ENCODE results near the gene PHETA1.

Gene PHETA1

GRCh38 chr12:111334393-111334915, 34.4 kb downstream of the PHETA1 start:
- H3K4me3 ChIP-seq (ENCODE audit: low read length, poor library complexity, severe bottlenecking): no peak overlapping the region
- no peaks in the 10 kb centered on the region for H3K27me3 ChIP-seq (ENCODE audit: insufficient read depth, low read length, poor library complexity, severe bottlenecking)
- no peaks in the 10 kb centered on the region for H3K36me3 ChIP-seq (ENCODE audit: insufficient read depth, low read length)
- no peak overlapping the region for H3K9ac ChIP-seq (ENCODE audit: low read depth, low read length, poor library complexity, severe bottlenecking)
- no peaks in the 10 kb centered on the region for H4K20me1 ChIP-seq (ENCODE audit: insufficient read depth, low read length, poor library complexity, severe bottlenecking)
- TF ChIP-seq CTCF (conservative IDR thresholded peaks at IDR 0.05; ENCODE audit: low read length) (no peak), EZH2phosphoT487 (IDR thresholded peaks at IDR 0.05; ENCODE audit: borderline replicate concordance) (no peak)
- no peaks in the 10 kb centered on the region for H3K4me1 ChIP-seq (ENCODE audit: insufficient read depth, low read length, poor library complexity, severe bottlenecking)
- no peaks in the 10 kb centered on the region for H3K79me2 ChIP-seq (ENCODE audit: insufficient read depth, low read length)
- no peak overlapping the region for H3K4me2 ChIP-seq (ENCODE audit: low read depth, low read length, poor library complexity, severe bottlenecking)
- no peaks in the 10 kb centered on the region for H3K9me2 ChIP-seq (replicated peaks; ENCODE audit: low read depth, low read length)
- no peak overlapping the region for H2AFZ ChIP-seq (ENCODE audit: low read length)
- no peaks in the 10 kb centered on the region for H3F3A ChIP-seq (ENCODE audit: low read depth)
- no peaks in the 10 kb centered on the region for H3K9me3 ChIP-seq (ENCODE audit: insufficient read depth, low read depth, low read length)

GRCh38 chr12:111330800-111331752, 37.8 kb downstream of the PHETA1 start:
- H3K36me3 ChIP-seq (ENCODE audit: insufficient read depth, low read length): no peaks in the 10 kb centered on the region
- H3K4me2 ChIP-seq (ENCODE audit: low read depth, low read length, poor library complexity, severe bottlenecking): no peak overlapping the region
- TF ChIP-seq EZH2phosphoT487 (IDR thresholded peaks at IDR 0.05; ENCODE audit: borderline replicate concordance) (no peak), CTCF (conservative IDR thresholded peaks at IDR 0.05; ENCODE audit: low read length) (peak; percentile 68)

GRCh38 chr12:111328138-111328537, 40.8 kb downstream of the PHETA1 start:
- Histone ChIP-seq H3K79me2 (ENCODE audit: insufficient read depth, low read length) (no peaks in the 10 kb centered on the region), H4K20me1 (ENCODE audit: insufficient read depth, low read length, poor library complexity, severe bottlenecking) (no peaks in the 10 kb centered on the region), H3K9me3 (ENCODE audit: insufficient read depth, low read depth, low read length) (no peaks in the 10 kb centered on the region), H3K36me3 (ENCODE audit: insufficient read depth, low read length) (no peaks in the 10 kb centered on the region), H3K9me2 (replicated peaks; ENCODE audit: low read depth, low read length) (no peaks in the 10 kb centered on the region), H3K4me1 (ENCODE audit: insufficient read depth, low read length, poor library complexity, severe bottlenecking) (no peaks in the 10 kb centered on the region), H3K4me2 (ENCODE audit: low read depth, low read length, poor library complexity, severe bottlenecking) (no peak overlapping the region), H3K9ac (ENCODE audit: low read depth, low read length, poor library complexity, severe bottlenecking) (no peak overlapping the region), H3K4me3 (ENCODE audit: low read length, poor library complexity, severe bottlenecking) (no peak overlapping the region), H3F3A (ENCODE audit: low read depth) (no peaks in the 10 kb centered on the region), H2AFZ (ENCODE audit: low read length) (no peak overlapping the region), H3K27me3 (ENCODE audit: insufficient read depth, low read length, poor library complexity, severe bottlenecking) (no peaks in the 10 kb centered on the region)
- no peak for TF ChIP-seq EZH2phosphoT487 (IDR thresholded peaks at IDR 0.05; ENCODE audit: borderline replicate concordance)

More at GRCh38 chr12:111330800-111331752, 37.8 kb downstream of the PHETA1 start:
- Histone ChIP-seq H3K4me1 (ENCODE audit: insufficient read depth, low read length, poor library complexity, severe bottlenecking) (no peaks in the 10 kb centered on the region), H3K4me3 (ENCODE audit: low read length, poor library complexity, severe bottlenecking) (no peak overlapping the region), H4K20me1 (ENCODE audit: insufficient read depth, low read length, poor library complexity, severe bottlenecking) (no peaks in the 10 kb centered on the region), H3K79me2 (ENCODE audit: insufficient read depth, low read length) (no peaks in the 10 kb centered on the region), H3K9me2 (replicated peaks; ENCODE audit: low read depth, low read length) (no peaks in the 10 kb centered on the region), H2AFZ (ENCODE audit: low read length) (no peak overlapping the region), H3K27me3 (ENCODE audit: insufficient read depth, low read length, poor library complexity, severe bottlenecking) (no peaks in the 10 kb centered on the region), H3F3A (ENCODE audit: low read depth) (no peaks in the 10 kb centered on the region), H3K9me3 (ENCODE audit: insufficient read depth, low read depth, low read length) (no peaks in the 10 kb centered on the region), H3K9ac (ENCODE audit: low read depth, low read length, poor library complexity, severe bottlenecking) (no peak overlapping the region)

Measured in Loucy (cell line).